ENCODE results near the gene RNF130. TPM values are rescaled to one million over a fixed set of nuclear protein-coding genes. Genes with fewer than 3 reads are reported as not detected.

RNF130 gene
- total RNA-seq, 1 donor from 2014 or later = 183 TPM

GRCh38 chr5:180047667-180048066 is 23.9 kb downstream of the RNF130 start:
- H3K9ac ChIP-seq = no peak overlapping the region
- DNase-seq (ENCODE audit: low spot score) = no peak
- no peak overlapping the region for H3K4me3 Mint-ChIP-seq
- peaks cover 69% of the 10 kb centered on the region for H4K20me1 ChIP-seq (ENCODE audit: low read depth)
- H3K4me1 Mint-ChIP-seq = no peaks in the 10 kb centered on the region
- H3K9me3 Mint-ChIP-seq = peaks cover 73% of the 10 kb centered on the region
- peaks cover 70% of the 10 kb centered on the region for H3K36me3 Mint-ChIP-seq
- H2AFZ ChIP-seq (replicated peaks) = no peak overlapping the region
- TF ChIP-seq CTCF (IDR thresholded peaks at IDR 0.05) = no peak
- TF ChIP-seq EZH2 (IDR thresholded peaks at IDR 0.05) = no peak
- TF ChIP-seq EZH2phosphoT487 (IDR thresholded peaks at IDR 0.05) = no peak
- peaks cover 9% of the 10 kb centered on the region for H3K27me3 Mint-ChIP-seq (ENCODE audit: insufficient read depth, low read depth)
- no peak overlapping the region for H3K4me3 ChIP-seq
- no peaks in the 10 kb centered on the region for H3K27me3 ChIP-seq
- peaks cover 100% of the 10 kb centered on the region for H3K79me2 ChIP-seq (ENCODE audit: low read depth)
- no peak overlapping the region for H3K27ac Mint-ChIP-seq
- H3K9me3 ChIP-seq (ENCODE audit: low read depth) = peaks cover 9% of the 10 kb centered on the region
- no peak overlapping the region for H3K4me2 ChIP-seq
- H3F3A ChIP-seq (ENCODE audit: low read depth) = peaks cover 11% of the 10 kb centered on the region
- peaks cover 24% of the 10 kb centered on the region for H3K4me1 ChIP-seq
- H3K36me3 ChIP-seq = peaks cover 7% of the 10 kb centered on the region
- H3K27ac ChIP-seq = no peak overlapping the region

GRCh38 chr5:180046656-180047055 is 24.9 kb downstream of the RNF130 start:
- Histone ChIP-seq H3K36me3 (peaks cover 7% of the 10 kb centered on the region), H3K79me2 (ENCODE audit: low read depth) (peaks cover 100% of the 10 kb centered on the region), H3K4me1 (peaks cover 21% of the 10 kb centered on the region), H3K27me3 (no peaks in the 10 kb centered on the region), H3K9ac (no peak overlapping the region), H3K4me3 (no peak overlapping the region), H3K4me2 (no peak overlapping the region), H3K27ac (no peak overlapping the region), H2AFZ (replicated peaks) (no peak overlapping the region), H3F3A (ENCODE audit: low read depth) (peaks cover 7% of the 10 kb centered on the region), H4K20me1 (ENCODE audit: low read depth) (peaks cover 69% of the 10 kb centered on the region), H3K9me3 (ENCODE audit: low read depth) (peaks cover 9% of the 10 kb centered on the region)
- Mint-ChIP-seq H3K4me3 (no peak overlapping the region), H3K36me3 (peaks cover 70% of the 10 kb centered on the region), H3K27ac (no peak overlapping the region), H3K27me3 (ENCODE audit: insufficient read depth, low read depth) (peaks cover 9% of the 10 kb centered on the region), H3K4me1 (no peaks in the 10 kb centered on the region), H3K9me3 (peaks cover 73% of the 10 kb centered on the region)
- DNase-seq (ENCODE audit: low spot score) = no peak
- no peak for TF ChIP-seq EZH2 (IDR thresholded peaks at IDR 0.05)
- no peak for TF ChIP-seq EZH2phosphoT487 (IDR thresholded peaks at IDR 0.05)
- no peak for TF ChIP-seq CTCF (IDR thresholded peaks at IDR 0.05)

GRCh38 chr5:180045889-180046499 is 25.6 kb downstream of the RNF130 start:
- H3K27ac ChIP-seq = no peak overlapping the region
- DNase-seq (ENCODE audit: low spot score) = no peak
- Mint-ChIP-seq H3K4me1 (no peaks in the 10 kb centered on the region), H3K4me3 (no peak overlapping the region), H3K36me3 (peaks cover 74% of the 10 kb centered on the region), H3K9me3 (peaks cover 75% of the 10 kb centered on the region), H3K27me3 (ENCODE audit: insufficient read depth, low read depth) (peaks cover 9% of the 10 kb centered on the region), H3K27ac (no peak overlapping the region)
- peaks cover 100% of the 10 kb centered on the region for H3K79me2 ChIP-seq (ENCODE audit: low read depth)
- no peak overlapping the region for H3K4me3 ChIP-seq
- H3K4me1 ChIP-seq = peaks cover 21% of the 10 kb centered on the region
- H4K20me1 ChIP-seq (ENCODE audit: low read depth) = peaks cover 69% of the 10 kb centered on the region
- H3K9ac ChIP-seq = no peak overlapping the region
- H3K27me3 ChIP-seq = no peaks in the 10 kb centered on the region
- H3K4me2 ChIP-seq = no peak overlapping the region
- TF ChIP-seq CTCF (IDR thresholded peaks at IDR 0.05) (no peak), EZH2phosphoT487 (IDR thresholded peaks at IDR 0.05) (no peak), EZH2 (IDR thresholded peaks at IDR 0.05) (no peak)
- peaks cover 7% of the 10 kb centered on the region for H3K36me3 ChIP-seq
- peaks cover 7% of the 10 kb centered on the region for H3F3A ChIP-seq (ENCODE audit: low read depth)
- H2AFZ ChIP-seq (replicated peaks) = no peak overlapping the region
- peaks cover 9% of the 10 kb centered on the region for H3K9me3 ChIP-seq (ENCODE audit: low read depth)
